ENCODE results near the gene SH2D1A.

DNA sequence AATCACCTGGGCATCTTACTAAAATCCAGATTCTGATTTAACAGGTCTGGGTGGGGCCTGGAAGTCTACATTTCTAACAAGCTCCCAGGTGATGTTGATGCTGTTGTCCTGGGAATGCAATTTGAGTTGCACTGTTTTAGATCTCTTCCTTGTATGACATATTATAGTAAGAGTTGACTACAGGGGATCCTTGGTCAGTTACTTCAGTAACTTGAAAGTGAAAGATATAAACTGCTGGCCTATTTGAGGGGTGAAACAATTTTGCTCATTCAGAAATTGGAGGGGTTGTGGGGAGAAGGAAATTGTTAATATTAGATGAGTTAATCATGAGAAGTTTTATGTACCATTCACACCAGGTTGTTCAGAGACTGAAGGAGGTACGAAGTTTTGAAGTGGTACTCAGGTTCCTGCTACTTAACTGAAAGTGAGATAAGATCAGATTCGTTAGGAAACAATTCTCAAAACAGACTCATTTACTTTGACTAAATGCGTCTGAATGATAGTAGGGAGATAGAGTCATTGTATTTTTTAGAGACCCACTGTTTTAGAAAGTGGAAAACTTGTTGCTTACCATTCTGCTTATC lies 12.5 kb downstream of the SH2D1A start:
- TF ChIP-seq, protein P1, sequence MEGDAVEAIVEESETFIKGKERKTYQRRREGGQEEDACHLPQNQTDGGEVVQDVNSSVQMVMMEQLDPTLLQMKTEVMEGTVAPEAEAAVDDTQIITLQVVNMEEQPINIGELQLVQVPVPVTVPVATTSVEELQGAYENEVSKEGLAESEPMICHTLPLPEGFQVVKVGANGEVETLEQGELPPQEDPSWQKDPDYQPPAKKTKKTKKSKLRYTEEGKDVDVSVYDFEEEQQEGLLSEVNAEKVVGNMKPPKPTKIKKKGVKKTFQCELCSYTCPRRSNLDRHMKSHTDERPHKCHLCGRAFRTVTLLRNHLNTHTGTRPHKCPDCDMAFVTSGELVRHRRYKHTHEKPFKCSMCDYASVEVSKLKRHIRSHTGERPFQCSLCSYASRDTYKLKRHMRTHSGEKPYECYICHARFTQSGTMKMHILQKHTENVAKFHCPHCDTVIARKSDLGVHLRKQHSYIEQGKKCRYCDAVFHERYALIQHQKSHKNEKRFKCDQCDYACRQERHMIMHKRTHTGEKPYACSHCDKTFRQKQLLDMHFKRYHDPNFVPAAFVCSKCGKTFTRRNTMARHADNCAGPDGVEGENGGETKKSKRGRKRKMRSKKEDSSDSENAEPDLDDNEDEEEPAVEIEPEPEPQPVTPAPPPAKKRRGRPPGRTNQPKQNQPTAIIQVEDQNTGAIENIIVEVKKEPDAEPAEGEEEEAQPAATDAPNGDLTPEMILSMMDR (IDR thresholded peaks at IDR 0.05): no peak
- TF ChIP-seq POLR2A (IDR thresholded peaks at IDR 0.05; ENCODE audit: low read depth): no peak

All from esophagus muscularis mucosa (tissue), 3 donors.